Activated CD4-positive, alpha-beta T cell treated with anti-CD3 and anti-CD28 coated beads, Interleukin-2, amount 10 ng/mL, durations not matched to agents 7 days and 5 days (primary cell): Measurements from ENCODE around the gene FRAS1. TPM values are rescaled to one million over a fixed set of nuclear protein-coding genes. Genes with fewer than 3 reads are reported as not detected.
"Not testable (repeated sequence)": the region's sequence is repeated elsewhere in the genome, so short reads cannot be mapped to it uniquely, and the experiment has no call there.

ENCODE experiments used
- CTCF ChIA-PET: fragments of 350-600 bp; sonication (Branson Sonifier 250); formaldehyde crosslinking; loops from one replicate; lab custom pipeline; 2021; ENCODE audit warnings: antibody characterized with exemption; lab: Charles Lee
- POLR2A ChIA-PET: fragments of 350-600 bp; sonication (Branson Sonifier 250); formaldehyde crosslinking; loops from one replicate; lab custom pipeline; 2021; ENCODE audit warnings: antibody characterized with exemption; lab: Charles Lee
- DNase-seq: peaks from one replicate; pipeline ENCODE4 v3.0.0-alpha.2; 2020
- H3K27ac Mint-ChIP-seq: one replicate; pipeline ENCODE4 v1.8.0; 2021; ENCODE audit warnings: mild to moderate bottlenecking, moderate library complexity, mixed read lengths
- H3K27me3 Mint-ChIP-seq: one replicate; pipeline ENCODE4 v1.8.0; 2021; ENCODE audit warnings: mixed read lengths
- H3K36me3 Mint-ChIP-seq: one replicate; pipeline ENCODE4 v1.8.0; 2021; ENCODE audit warnings: low read depth, mixed read lengths
- H3K4me1 Mint-ChIP-seq: one replicate; pipeline ENCODE4 v1.8.0; 2021; ENCODE audit warnings: mixed read lengths
- H3K4me3 Mint-ChIP-seq: one replicate; pipeline ENCODE4 v1.8.0; 2021; ENCODE audit warnings: mild to moderate bottlenecking, moderate library complexity, mixed read lengths
- H3K9me3 Mint-ChIP-seq: one replicate; pipeline ENCODE4 v1.8.0; 2021; ENCODE audit warnings: mixed read lengths
- total RNA-seq, 2 experiments: library from RNA; stranded (reverse); gene quantifications; one replicate each; pipeline ENCODE4 v1.2.3, GENCODE V29; 2021

Gene FRAS1
- total RNA-seq, 2 experiments from 2014 or later: not detected

DNA sequence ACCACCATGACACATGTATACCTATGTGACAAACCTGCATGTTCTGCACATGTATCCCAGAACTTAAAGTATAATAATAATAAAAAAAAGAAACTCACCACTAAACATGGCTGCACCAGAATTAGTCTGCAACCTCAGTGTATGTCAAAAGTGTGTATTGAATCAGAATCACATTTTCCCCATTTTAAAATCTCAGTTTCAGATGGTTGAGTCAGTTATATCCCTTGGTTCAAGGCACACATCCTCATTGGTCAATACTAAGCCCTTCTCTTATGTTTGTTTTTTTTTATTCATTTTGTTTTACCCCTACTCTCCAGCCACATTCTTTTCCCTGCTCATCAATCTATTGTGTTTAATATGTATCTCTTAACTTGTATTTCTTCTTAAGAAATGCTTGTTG, 436.6 kb downstream of the FRAS1 start:
- H3K9me3 Mint-ChIP-seq: no peaks in the 10 kb centered on the region
- no peaks in the 10 kb centered on the region for H3K36me3 Mint-ChIP-seq
- no peak for DNase-seq
- H3K27me3 Mint-ChIP-seq: peaks cover 29% of the 10 kb centered on the region
- no peaks in the 10 kb centered on the region for H3K4me1 Mint-ChIP-seq
- no peak overlapping the region for H3K27ac Mint-ChIP-seq
- CTCF ChIA-PET: no interaction called here
- no peak overlapping the region for H3K4me3 Mint-ChIP-seq
- POLR2A ChIA-PET: no interaction called here

DNA sequence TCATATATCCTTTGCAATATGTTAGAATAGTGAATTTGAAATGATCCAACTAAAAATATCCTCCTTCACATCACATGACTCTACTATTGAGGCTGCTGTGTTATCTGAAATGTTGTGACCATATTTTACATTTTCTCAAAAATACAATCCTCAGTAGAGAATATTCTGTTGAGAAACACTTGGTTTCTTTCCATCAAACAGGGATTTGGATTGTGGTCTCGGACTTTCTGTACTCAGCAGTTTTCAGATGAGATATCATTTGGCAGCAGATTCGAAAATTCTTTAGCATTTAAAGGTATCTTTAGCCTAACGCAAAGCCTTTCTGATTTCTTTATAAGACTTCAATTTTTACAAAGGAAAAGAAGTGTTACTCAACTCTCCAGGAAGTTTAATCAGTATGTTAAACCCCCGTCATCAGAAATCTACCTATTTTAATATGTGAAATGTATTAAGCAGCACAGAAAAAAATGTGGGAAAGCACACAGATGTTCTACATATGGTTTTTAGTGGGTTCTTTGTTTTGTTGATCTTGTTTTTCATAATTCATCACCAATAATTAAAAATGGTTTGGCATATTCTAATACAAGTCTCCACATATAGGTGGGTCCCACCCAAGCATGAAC, 439.0 kb downstream of the FRAS1 start:
- Mint-ChIP-seq H3K4me1 (no peaks in the 10 kb centered on the region), H3K27me3 (peaks cover 19% of the 10 kb centered on the region), H3K27ac (no peak overlapping the region), H3K36me3 (no peaks in the 10 kb centered on the region), H3K4me3 (no peak overlapping the region), H3K9me3 (no peaks in the 10 kb centered on the region)
- CTCF ChIA-PET: no interaction called here
- DNase-seq: no peak
- POLR2A ChIA-PET: no interaction called here

DNA sequence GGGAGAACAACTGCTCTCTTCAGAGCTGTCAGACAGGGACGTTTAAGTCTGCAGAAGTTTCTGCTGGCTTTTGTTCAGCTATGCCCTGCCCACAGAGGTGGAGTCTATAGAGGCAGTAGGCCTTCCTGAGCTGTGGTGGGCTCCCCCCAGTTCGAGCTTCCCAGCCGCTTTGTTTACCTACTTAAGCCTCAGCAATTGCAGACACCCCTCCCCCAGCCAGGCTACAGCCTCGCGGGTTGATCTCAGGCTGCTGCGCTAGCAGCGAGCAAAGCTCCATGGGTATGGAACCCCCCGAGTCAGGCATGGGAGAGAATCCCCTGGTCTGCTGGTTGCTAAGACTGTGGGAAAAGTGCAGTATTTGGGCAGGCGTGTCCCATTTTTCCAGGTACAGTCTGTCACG, 449.1 kb downstream of the FRAS1 start:
- DNase-seq, H3K4me1 Mint-ChIP-seq, H3K4me3 Mint-ChIP-seq, POLR2A ChIA-PET, H3K9me3 Mint-ChIP-seq, H3K27me3 Mint-ChIP-seq, H3K27ac Mint-ChIP-seq, CTCF ChIA-PET, H3K36me3 Mint-ChIP-seq: not testable (repeated sequence)

DNA sequence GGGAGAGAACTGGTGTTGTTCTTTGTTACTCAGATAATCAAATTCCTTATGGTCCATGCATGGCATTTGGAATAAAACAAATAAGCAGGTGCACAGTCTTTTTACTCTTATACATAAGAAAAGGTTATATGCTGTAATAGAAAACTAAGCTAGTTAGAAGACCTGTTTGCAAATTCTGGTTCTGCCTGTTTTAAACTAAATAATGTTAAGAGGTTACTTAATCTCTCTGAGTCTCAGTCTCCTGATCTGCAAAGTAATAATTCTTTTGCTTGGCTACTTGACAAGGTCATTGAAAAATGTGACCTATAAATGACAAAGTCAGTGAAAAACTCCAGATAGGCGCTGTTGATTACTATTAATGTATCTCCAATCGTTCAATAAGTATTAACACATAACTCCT, 451.9 kb downstream of the FRAS1 start:
- H3K27ac Mint-ChIP-seq: no peak overlapping the region
- no peaks in the 10 kb centered on the region for H3K27me3 Mint-ChIP-seq
- no peak for DNase-seq
- no peak overlapping the region for H3K4me3 Mint-ChIP-seq
- ChIA-PET POLR2A (interaction anchor here (0.5 kb wide), 1 partner anchor 513 kb away, joined by 3 read pairs; no protein-coding TSS in a partner anchor), CTCF (no interaction called here)
- H3K36me3 Mint-ChIP-seq: no peaks in the 10 kb centered on the region
- peaks cover 2% of the 10 kb centered on the region for H3K9me3 Mint-ChIP-seq
- H3K4me1 Mint-ChIP-seq: no peaks in the 10 kb centered on the region

DNA sequence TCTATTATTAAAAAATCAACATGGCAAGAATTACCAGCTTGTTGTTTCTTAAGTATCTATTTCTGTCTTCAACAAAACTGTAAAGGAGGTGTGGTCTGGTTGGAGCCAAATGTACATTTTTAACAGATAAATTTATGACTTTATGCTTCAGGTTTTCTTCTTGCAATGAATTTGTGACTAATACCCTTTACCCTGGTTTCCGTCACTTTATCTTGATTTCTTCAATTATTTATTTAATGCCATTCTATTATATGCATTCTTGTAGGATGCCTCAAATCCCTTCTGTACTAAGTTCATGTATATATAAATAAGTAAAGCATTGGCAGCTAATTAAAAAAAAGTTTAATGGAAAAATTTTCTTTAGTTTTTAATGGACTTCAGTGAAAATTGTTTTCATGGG, 453.0 kb downstream of the FRAS1 start:
- Mint-ChIP-seq H3K4me3 (no peak overlapping the region), H3K27ac (no peak overlapping the region), H3K36me3 (no peaks in the 10 kb centered on the region), H3K4me1 (no peaks in the 10 kb centered on the region), H3K9me3 (peaks cover 2% of the 10 kb centered on the region), H3K27me3 (no peaks in the 10 kb centered on the region)
- DNase-seq: no peak
- POLR2A ChIA-PET: no interaction called here
- CTCF ChIA-PET: no interaction called here

DNA sequence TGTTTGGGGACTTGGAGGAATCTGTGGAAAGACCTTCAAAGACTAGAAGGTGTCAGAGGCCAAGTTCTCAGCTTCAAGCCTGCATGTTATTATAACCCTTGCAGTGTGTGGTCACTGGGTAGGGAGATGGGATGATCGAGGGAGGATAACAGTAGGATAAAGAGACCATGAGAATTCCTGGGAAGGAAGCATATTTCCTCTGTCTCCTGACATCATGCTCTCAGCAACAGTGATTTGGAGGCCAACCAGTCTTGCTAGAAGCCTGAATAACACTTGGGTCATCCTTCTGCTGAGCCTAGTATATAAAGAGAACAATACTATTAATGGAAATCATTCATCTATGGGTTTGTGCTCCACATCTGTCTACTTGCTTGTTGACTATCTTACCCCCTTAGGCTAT, 453.6 kb downstream of the FRAS1 start:
- no peak for DNase-seq
- Mint-ChIP-seq H3K9me3 (peaks cover 2% of the 10 kb centered on the region), H3K27ac (no peak overlapping the region), H3K4me1 (no peaks in the 10 kb centered on the region), H3K27me3 (no peaks in the 10 kb centered on the region), H3K4me3 (no peak overlapping the region), H3K36me3 (no peaks in the 10 kb centered on the region)
- ChIA-PET POLR2A (no interaction called here), CTCF (no interaction called here)

DNA sequence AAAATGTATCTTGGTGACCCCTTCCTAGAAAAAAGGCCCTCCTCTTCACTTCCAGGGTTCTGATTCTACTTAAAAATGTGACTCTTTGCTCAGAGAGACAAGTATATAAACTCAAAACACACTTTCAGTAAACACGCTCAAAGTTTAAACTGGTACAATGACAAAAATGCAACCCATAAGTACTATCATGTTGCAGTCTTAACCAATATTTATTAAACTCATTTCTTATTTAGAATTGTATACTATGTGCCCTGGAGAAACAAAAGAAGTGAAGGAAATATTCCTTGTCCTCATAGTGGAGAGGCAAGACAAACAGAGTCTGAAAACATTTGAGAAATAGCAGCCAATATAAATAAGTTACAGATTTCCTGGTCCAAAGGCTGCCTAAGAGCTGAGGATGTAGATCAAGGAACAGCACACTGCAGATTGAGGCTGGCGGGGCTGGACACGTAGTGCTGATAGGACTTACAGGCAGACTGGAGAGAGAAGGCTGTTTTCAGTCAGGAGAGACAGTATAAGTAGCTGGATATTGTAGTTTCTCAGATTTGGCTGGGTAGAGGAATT, 455.3 kb downstream of the FRAS1 start:
- no peak for DNase-seq
- H3K36me3 Mint-ChIP-seq: no peaks in the 10 kb centered on the region
- ChIA-PET POLR2A (no interaction called here), CTCF (no interaction called here)
- no peaks in the 10 kb centered on the region for H3K4me1 Mint-ChIP-seq
- H3K27me3 Mint-ChIP-seq: no peaks in the 10 kb centered on the region
- no peak overlapping the region for H3K27ac Mint-ChIP-seq
- no peak overlapping the region for H3K4me3 Mint-ChIP-seq
- H3K9me3 Mint-ChIP-seq: no peaks in the 10 kb centered on the region

DNA sequence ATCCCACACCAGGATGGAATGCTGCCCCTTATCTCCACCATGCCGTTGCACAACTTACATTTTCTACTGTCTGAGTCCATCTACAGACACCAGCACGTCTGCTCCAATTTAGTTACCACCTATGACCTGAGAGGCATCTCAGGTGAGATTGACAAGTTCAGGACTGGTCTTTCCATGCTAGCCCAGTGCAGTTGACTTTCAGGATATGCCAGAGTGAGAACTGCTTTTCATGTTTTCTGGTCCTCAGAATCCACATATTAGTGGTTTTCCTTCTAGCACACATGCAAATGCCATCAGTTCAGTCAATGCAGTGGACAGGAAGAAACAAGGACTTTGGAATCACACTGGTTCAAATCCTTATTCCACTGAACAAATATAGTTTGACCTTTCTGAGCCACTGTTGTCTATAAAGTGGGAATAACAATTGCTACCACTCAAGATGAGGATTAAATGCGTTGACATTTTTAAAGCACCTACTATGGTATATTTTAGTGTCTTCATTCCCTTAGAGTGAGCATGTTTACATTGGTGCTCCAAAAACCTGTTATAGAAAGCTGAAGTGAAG, 456.4 kb downstream of the FRAS1 start:
- ChIA-PET POLR2A (no interaction called here), CTCF (no interaction called here)
- H3K27me3 Mint-ChIP-seq: no peaks in the 10 kb centered on the region
- DNase-seq: no peak
- no peaks in the 10 kb centered on the region for H3K4me1 Mint-ChIP-seq
- no peaks in the 10 kb centered on the region for H3K36me3 Mint-ChIP-seq
- no peaks in the 10 kb centered on the region for H3K9me3 Mint-ChIP-seq
- no peak overlapping the region for H3K27ac Mint-ChIP-seq
- H3K4me3 Mint-ChIP-seq: no peak overlapping the region

DNA sequence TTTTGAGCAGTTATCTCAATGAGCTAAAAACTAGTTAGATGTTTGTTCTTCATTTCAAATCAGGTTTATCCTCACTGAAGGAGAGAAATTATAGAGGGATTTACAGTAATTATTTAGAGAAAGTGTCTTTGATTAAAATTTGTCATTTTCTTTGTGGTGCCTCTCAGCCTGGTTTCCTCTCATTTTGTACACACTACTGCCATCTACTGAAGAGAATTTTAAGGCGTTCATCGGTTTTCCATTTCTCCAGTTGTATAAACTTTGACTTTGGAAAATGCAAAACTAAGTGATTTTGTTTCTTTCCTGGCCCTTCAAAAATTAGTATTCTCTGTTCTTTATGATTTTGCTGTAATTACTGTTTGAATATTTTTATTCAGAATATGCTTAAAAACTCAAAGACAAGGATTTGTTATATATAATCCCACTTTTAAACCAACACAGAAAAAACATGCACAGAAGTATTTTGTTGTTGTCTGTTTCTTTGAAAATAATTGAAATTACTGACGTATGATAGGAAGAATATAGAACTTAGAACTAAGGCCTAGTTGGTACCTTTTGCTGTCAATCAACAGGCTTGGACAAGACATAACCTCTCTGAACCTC, 460.0 kb downstream of the FRAS1 start:
- Mint-ChIP-seq H3K27me3 (peaks cover 17% of the 10 kb centered on the region), H3K36me3 (no peaks in the 10 kb centered on the region), H3K4me1 (no peaks in the 10 kb centered on the region), H3K27ac (no peak overlapping the region), H3K9me3 (no peaks in the 10 kb centered on the region), H3K4me3 (no peak overlapping the region)
- POLR2A ChIA-PET: no interaction called here
- DNase-seq: no peak
- CTCF ChIA-PET: no interaction called here

DNA sequence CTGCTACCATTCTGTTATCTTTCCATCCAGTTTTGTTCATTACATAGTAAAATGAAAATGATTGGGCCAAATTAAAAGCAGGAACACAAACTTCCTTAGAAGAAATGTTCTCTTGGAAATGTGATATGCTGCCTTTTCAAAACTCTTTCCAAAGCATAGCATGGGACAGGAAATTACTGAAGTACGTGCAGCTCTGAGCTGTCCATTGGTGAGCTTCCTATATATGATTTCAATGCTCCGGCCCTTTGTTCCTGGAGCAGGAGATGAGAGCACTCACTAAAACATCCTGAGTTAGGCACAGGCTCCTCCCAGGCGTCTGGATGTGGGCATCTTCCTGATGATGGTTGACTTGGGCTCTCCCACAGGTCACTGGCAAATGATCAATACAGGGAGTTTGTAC, 461.4 kb downstream of the FRAS1 start:
- Mint-ChIP-seq H3K36me3 (no peaks in the 10 kb centered on the region), H3K4me3 (no peak overlapping the region), H3K4me1 (no peaks in the 10 kb centered on the region), H3K27me3 (peaks cover 20% of the 10 kb centered on the region), H3K9me3 (no peaks in the 10 kb centered on the region), H3K27ac (no peak overlapping the region)
- CTCF ChIA-PET: interaction anchor here (0.6 kb wide), 1 partner anchor 176 kb away, joined by 3 read pairs; no protein-coding TSS in a partner anchor
- POLR2A ChIA-PET: no interaction called here
- no peak for DNase-seq

DNA sequence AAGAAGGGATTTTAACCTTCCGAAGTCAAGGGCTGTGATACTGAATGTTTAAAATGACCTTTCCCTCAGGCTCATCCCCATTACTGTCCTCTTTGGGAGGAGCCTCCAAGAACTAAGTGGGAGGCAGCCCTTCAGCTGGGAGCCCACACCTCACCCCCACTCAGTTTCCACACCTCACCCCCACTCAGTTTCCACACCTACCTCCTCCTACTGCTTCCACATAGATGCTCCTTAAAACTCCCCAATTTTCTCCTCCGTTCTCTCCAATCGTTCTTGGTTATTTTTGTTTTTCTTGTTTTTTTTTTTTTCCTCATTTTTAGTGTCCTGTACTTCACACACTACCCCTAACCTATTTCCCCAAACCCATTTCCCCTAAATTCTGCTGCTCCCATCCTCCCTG, 462.8 kb downstream of the FRAS1 start:
- ChIA-PET CTCF (no interaction called here), POLR2A (no interaction called here)
- Mint-ChIP-seq H3K4me1 (no peaks in the 10 kb centered on the region), H3K27ac (no peak overlapping the region), H3K4me3 (no peak overlapping the region), H3K36me3 (no peaks in the 10 kb centered on the region), H3K9me3 (no peaks in the 10 kb centered on the region), H3K27me3 (peaks cover 25% of the 10 kb centered on the region)
- no peak for DNase-seq

DNA sequence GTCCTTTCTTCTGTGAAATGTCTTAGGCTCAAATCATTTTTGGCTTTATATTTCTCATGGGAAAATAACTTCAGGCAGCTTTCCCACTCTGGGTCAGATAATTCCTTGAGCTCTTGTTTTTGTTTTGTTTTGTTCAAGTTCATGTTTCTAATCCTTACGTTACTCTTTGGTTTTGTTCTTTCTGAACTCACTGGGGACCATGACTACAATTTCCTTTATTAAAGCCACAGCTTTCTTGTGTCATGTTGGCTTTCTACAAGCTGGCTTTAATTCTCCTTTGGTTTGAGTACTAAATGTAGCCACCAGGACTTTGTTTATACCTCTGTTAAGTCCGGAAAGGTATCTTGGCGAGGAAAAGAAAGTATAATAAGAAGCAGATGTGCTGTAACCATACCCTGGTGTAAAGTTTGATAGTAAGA, 463.7 kb downstream of the FRAS1 start:
- POLR2A ChIA-PET: no interaction called here
- H3K4me1 Mint-ChIP-seq: no peaks in the 10 kb centered on the region
- H3K9me3 Mint-ChIP-seq: no peaks in the 10 kb centered on the region
- no peaks in the 10 kb centered on the region for H3K36me3 Mint-ChIP-seq
- no peak overlapping the region for H3K4me3 Mint-ChIP-seq
- peaks cover 25% of the 10 kb centered on the region for H3K27me3 Mint-ChIP-seq
- CTCF ChIA-PET: no interaction called here
- no peak for DNase-seq
- no peak overlapping the region for H3K27ac Mint-ChIP-seq

DNA sequence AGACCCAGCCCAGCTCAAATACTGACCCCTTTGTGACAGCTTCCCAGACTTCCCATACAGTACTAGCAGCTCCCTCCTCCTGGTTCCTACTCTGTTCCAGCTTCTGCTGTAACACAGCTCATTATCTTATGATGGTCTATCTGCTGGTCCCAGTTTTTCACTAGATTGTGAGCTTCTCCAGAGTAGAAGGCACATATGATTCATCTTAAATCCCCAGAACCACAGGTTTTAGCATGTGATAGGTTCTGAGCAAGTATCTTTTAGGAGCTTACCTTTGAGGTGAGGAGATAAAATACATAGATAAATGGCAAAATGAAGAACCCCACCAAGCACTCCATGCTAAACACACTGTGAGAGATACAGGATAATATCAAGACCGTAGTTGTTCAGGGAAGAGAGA, 466.9 kb downstream of the FRAS1 start:
- POLR2A ChIA-PET: no interaction called here
- CTCF ChIA-PET: no interaction called here
- H3K4me1 Mint-ChIP-seq: no peaks in the 10 kb centered on the region
- H3K4me3 Mint-ChIP-seq: no peak overlapping the region
- H3K36me3 Mint-ChIP-seq: no peaks in the 10 kb centered on the region
- DNase-seq: no peak
- no peak overlapping the region for H3K27ac Mint-ChIP-seq
- no peaks in the 10 kb centered on the region for H3K9me3 Mint-ChIP-seq
- peaks cover 25% of the 10 kb centered on the region for H3K27me3 Mint-ChIP-seq
